Fibroblast of skin of abdomen (primary cell): Measurements from ENCODE around the gene SRP19. TPM values are rescaled to one million over a fixed set of nuclear protein-coding genes. Genes with fewer than 3 reads are reported as not detected.
"Not testable (repeated sequence)": the region's sequence is repeated elsewhere in the genome, so short reads cannot be mapped to it uniquely, and the experiment has no call there.

Experiments used
- DNase-seq: peaks from one replicate; pipeline ENCODE4 v3.0.0-alpha.2; 2013
- polyA plus RNA-seq, 2 experiments: library from polyadenylated mRNA; unstranded; fragments of 120-200 nt; gene quantifications; one replicate each; pipeline ENCODE4 v1.2.1, GENCODE V29; 2013; ENCODE audit not compliant: insufficient read length in 2 of 2

Gene SRP19
- 77.0 TPM for polyA plus RNA-seq (2013, experiment 1 of 2; ENCODE audit: insufficient read length)
- polyA plus RNA-seq (2013, experiment 2 of 2; ENCODE audit: insufficient read length): 74.8 TPM

DNA sequence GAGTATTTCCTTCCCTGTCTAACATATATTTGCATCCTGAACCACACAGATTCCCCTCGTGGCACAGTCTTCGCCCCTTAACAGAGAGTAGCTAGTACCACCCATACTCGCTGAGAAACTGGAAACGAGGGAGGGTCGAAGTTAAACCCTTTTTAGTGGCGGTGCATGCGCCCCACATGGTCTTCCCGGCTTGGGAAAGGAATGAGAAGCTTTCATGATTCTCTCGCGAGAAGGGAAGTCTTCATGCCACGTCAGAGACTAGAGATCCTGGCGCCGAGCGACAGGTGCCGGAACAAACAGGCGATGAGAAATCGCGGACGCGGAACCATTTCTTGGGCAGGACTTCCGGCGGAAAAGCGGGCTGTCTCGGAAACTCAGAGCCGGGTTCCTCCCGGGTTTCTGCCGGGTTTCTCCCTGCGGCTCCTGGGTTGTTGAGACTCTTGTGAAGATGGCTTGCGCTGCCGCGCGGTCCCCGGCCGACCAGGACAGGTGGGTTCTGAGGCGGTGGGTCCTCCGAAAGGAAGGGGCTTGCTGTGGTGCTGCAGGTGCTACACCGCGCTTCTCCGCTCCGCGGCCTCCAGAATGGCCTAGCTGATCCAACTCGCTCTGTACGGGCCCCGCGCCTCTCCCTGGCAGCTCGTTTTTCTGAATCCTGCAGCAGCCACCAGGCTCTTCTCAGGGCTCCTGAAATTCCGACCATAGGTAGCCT is at the start of gene SRP19:
Gene SRP19 (plus strand): TSS at position 359 of the 709 bp plus-strand sequence. CDS start 90 bp downstream, at position 449.
- DNase-seq: peak; percentile 98

DNA sequence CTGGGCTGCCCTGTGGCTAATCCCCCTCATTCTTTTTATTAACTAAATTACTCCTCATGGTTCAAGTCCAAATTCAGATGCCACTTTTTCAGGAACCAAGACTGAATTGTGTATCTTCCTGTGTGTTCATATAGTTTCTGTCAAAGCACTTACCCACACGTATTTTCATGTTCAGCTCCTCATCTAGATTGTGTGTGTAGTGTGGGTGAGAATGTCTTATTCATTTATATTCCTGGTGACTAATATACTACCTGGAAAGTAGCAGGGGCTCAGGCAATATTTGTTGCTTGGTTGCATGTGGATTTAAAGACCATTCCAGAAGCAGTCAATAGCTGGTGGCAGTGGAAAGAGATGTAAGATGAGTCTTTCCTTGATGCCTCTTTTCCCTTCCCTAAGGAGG is 48.5 kb upstream of the SRP19 start:
- DNase-seq: no peak

DNA sequence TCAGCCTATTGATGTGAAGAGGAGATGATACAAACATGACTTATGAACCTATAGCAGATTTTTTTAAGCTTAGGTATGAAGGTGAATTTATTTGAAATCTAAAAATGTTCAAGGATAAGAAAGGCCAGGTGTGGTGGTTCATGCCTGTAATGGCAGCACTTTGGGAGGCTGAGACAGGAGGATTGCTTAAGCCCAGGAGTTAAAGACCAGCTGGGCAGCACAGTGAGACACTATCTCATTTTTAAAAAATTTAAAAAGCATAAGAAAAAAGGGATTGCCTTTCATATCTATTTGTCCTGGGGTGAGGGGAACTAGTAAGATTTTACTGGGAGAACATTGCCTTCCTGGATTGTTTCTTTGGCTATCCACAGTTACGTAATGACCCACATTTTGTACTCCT is 40.8 kb upstream of the SRP19 start:
- no peak for DNase-seq

DNA sequence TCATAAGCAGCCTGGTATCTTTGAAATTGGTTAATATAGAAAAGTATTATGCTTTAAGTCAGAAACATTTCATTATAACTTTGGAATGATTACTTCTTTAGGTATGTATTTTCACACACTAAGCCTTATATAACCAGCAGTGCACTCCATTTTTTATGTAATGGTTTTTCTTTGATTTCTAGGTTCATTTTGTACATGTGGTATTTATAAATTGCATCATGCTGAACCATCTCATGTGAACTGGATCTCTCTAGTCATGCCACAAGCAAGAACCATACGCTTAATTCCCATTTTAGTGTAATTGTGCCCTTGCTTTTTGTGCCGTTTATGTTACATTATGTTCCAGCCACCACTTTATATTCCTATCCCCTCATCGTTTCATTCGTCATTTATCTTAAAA is 38.6 kb upstream of the SRP19 start:
- DNase-seq: peak; percentile 20

DNA sequence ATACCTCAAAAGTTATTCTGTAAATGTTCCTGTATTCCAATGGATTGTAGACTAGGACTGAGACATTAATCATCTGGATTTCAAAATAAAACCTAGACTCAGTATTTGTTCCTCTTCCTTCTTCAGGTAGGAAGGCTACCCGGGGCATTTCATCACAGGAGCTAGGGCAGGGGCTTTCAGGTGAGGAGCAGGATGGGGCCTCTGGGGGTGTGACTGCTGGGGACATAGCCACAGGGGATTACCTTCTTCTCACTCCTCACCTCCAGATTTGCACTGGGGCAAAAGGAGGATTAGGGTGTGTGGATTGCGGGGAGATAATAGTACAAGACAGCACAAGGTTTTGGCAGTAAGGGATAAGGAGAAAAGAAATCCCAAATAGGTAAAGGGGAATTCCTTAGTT is 37.9 kb upstream of the SRP19 start:
- DNase-seq: no peak

DNA sequence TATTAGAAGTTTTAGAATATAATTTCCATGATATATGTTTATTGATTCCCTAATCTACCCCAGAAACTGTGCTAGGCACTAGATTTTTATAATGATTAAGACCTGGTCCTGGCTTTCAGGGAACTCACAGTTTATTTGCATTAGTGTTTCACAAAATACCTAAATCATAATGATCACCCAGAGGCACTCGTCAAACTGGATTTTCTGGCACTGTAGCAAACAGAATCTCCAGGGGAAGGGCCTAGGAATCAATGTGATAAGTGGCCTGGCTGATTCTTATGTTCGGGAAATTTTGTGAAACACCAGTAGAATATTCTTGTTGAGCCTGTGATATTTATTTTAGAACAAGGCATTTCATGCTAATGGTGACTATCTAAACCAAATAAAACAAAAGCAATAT is 37.4 kb upstream of the SRP19 start:
- DNase-seq: no peak

DNA sequence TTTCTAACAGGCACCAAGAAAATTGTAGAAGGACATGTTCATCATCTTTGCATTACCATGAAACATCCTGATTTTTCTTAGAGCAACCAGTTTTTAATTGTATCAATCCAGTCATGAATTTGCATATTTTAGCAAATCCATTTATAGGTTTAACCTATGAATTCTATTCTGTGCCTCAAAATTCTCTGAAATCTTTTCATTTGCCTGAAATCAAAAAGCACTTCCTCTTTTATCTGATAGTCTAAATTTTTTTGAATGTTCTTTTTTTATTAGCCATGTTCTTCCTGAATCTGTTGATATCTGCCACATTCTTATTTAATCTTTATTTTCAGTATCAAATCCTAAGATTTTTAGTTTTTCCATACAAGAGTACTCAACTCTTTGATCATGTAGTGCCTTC is 36.9 kb upstream of the SRP19 start:
- DNase-seq: no peak

DNA sequence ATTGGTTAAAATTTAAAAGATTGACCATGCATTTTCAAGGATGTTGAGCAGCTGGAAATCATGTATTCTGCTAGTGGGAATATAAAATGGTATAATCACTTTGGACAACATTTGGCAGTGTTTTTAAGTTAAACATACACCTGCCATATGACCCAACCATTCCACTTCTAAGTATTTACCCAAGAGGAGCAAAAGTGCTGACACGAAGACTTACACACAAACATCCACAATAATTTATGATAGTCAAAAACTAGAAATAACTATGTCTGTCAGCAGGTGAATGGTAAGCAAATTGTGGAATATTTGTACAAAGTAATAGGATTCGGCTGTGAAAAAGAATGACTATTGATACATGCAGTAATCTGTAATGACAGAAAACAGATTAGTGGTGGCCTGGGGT is 30.7 kb upstream of the SRP19 start:
- DNase-seq: no peak

DNA sequence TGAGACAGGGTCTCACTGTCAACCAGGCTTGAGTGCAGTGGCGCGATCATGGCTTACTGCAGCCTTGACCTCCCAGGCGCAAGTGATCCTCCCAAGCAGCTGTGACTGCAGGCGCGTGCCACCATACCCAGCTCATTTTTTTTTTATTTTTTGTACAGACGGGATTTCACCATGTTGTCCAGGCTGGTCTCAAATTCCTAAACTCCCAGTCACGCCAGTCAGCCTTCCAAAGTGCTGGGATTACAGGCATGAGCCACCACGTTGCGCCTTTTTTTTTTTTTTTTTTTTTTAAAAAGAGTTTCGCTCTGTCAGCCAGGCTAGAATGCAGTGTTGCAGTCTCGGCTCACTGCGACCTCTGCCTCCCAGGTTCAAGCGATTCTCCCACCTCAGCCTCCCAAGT is 27.1 kb upstream of the SRP19 start:
- DNase-seq: no peak

DNA sequence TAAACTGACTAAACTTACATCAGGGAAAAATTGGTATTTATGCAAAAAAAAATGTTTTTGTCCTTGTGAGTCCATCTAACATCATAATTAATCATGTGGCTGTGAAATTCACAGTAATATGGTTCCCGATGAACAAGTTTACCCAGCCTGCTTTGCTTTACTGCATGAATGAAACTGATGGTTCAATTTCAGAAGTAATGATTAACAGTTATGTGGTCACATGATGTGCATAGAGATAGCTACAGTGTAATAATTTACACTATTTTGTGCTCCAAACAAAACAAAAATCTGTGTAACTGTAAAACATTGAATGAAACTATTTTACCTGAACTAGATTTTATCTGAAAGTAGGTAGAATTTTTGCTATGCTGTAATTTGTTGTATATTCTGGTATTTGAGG is 16.6 kb upstream of the SRP19 start:
- DNase-seq: no peak

DNA sequence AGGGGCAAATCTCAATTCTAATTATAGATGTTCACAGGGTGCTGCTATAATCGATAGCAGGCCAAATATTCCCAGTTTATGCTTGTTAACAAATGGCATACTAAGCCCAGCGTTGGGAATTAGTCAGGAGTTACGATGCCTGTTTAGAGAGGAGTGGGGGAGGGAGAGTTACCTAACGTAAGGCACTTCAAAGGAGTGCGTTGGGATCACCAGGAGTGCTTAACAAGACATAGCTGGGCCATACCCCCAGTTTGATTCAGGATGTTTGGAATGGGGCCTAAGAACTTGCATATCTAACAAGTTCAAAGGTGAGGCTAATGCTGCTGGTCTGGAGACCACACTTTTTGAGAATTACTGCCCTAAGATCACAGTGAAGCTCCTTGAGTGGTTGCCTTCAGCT is 14.5 kb upstream of the SRP19 start:
- no peak for DNase-seq

DNA sequence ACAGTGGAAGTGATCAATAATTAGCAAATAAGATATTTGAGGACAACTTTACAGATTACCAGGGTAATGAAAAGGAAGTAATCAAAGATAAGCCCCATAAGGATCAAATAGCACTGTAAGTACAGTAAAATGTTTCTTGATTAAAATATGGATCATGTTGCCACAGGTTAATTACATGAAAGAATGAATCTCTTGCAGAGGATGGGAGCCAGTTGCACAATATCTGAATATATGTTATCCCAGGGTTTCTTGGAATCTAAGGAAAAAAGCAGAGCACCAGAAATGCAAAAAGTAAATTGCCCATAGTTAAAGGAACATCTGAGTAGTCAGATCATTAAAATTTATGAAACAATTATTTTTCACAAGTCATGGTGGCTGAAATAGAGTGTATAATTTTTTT is 13.8 kb upstream of the SRP19 start:
- DNase-seq: no peak

DNA sequence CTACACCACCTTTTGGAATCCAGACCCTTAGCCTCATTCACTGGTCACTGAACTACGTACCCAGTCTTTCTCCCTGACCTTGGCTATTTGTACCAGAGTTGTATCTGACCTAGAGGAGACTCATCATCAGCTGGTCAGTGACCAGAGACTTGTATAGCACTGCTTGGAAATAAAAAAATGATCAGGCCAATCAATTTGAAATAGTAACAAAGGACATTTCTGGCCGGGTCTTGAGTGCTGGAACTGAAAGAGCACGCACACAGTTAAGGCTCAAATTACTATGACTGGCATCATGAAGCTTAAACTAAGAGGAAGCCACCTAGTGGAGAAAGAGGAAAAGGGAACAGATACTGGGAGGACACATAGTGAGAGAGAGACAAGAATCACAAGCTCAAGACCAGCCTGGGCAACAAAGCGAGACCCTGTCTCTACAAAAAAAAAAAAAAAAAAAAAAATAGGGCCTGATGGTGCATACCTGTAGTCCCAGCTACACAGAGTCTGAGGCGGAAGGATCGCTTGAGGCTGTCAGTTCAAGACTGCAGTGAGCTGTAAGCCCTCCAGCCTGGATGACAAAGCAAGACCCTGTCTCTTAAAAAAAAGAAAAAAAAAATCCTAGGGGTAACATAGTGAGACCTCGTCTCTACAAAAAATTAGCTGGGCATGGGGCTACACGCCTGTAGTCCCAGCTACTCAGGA is 12.8 kb upstream of the SRP19 start:
- DNase-seq: peak; percentile 66

DNA sequence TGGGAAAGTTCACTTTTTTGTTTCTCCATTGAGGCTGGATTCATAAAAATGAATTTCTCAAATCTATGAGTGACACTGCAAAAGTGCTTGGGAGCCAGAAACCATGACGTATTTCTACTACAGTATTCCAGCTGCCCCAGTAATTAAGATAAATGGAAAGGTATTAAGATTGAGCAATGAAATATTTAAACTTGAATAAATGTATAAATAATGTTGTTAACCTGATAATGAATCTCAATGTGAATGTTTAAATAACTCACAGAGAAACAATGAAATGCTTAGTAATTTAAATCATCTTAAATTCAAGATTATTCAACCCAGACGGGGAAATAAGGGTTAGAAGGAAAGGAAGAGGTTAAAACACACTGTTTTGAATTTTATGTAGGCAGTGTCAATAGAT is 11.2 kb upstream of the SRP19 start:
- DNase-seq: no peak

DNA sequence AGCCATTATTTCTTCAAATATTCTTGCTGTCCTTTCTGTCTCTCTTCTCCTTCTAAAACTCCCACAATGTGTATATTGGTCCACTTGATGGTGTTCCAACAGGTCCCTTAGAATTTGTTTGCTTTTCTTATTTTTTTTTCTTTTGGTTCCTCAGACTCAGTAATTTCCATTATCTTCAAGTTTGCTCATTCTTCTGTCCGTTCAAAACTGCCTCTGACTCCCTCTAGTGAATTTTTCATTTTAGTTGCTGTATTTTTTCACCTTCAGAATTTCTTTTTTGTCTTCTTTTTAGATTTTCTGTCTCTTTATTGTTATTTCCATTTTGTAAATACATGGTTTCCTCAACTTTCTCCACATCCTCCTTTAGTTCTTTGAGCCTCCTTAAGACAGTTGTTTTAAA is 6.4 kb upstream of the SRP19 start:
- no peak for DNase-seq

DNA sequence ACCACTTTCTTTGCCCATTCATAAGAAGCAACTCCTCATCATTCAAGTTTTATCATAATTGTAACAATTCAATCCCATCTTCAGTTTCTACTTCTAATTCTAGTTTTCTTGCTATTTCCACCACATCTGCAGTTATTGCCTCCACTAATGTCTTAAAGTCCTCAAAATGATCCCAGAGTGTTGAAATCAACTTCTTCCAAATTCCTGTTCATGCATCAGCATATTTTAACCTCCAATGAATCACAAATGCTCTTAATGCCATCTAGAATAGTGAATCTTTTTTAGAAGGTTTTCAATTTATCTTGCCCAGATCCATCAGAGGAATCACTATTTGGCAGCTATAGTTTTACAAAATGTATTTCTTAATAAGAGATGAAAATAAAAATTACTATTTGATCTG is 3.2 kb upstream of the SRP19 start:
- DNase-seq: peak; percentile 14

DNA sequence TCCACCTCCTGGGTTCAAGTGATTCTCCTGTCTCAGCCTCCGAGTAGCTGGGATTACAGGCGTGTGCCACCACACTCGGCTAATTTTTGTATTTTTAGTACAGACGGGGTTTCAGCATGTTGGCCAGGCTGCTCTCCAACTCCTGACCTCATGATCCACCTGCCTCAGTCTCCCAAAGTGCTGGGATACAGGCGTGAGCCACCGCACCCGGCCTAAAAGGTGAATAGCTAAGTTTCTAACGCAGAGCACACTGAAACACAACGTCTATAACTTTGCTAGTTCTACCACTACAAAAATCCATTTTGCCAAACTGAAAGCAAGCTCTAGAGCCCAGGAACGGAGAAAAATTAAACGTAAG is 537 bp upstream of the SRP19 start:
- not testable (repeated sequence) for DNase-seq

DNA sequence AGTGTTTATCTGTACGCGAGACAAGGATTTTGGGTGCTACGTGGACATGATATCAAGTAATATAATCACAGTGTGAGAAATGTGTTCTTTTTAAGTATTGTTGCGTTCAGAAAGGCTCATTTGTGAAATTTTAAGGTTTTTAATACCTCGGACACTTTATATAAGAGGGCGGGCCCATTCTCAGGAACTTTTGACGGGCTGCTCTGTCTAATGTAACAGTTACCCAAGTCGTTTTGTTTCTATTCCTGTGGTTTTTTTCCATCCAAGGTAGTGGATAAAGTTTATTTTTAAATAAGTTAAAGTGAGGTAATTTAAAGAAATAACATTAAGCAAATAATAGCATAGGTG is 525 bp downstream of the SRP19 start:
- no peak for DNase-seq

DNA sequence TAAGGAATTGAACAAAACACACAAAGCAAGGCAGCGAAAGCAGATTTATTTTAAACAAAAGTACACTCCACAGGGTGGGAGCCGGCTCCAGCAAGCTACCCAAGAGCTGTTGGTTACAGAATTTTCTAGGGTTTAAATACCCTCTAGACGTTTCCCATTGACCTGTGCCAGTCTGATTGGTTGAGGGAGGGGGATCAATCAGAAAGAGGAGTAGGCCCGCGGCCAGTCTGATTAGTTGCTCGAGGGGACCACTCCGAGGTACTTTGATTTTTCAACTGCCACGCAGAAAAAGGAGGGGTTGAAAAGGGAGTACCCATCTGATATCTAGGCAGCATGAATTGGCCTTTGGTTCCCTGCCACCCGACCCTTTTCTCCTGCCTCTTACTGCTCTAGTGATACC is 998 bp downstream of the SRP19 start:
- DNase-seq: no peak

DNA sequence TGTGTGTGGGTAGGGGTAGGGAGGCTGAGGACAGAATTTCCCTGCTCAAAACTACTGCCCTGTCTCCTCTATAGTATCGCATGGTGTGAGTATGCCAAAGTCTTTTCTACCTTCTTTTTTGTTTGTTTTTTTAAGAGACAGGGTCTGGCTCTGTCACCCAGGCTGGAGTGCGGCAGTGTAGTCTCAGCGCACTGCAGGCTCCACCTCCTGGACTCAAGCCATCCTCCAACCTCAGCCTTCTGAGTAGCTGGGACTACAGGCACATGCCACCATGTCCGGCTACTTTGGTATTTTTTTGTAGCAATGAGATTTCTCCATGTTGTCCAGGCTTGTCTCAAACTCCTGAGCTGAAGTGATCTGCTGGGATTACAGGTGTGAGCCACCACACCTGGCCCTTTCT is 2.5 kb downstream of the SRP19 start:
- no peak for DNase-seq

DNA sequence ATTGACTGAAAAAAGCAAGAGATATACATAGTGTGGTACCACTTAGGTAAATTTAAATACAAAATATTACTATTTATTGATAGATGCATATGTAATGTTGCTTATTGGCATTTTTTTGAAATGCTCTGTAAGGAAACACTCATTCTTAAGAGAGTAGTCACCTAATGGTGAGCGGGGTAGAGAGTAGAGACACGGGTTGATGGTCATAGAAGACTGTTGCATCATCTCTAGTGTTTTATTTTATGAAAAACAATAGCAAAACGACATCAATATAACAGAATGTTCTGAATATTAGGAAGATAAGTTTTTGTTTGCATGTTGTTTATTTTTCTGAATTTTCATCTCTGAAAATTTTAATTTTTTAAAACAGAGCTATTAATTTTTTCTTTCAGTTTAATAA is 4.0 kb downstream of the SRP19 start:
- no peak for DNase-seq

DNA sequence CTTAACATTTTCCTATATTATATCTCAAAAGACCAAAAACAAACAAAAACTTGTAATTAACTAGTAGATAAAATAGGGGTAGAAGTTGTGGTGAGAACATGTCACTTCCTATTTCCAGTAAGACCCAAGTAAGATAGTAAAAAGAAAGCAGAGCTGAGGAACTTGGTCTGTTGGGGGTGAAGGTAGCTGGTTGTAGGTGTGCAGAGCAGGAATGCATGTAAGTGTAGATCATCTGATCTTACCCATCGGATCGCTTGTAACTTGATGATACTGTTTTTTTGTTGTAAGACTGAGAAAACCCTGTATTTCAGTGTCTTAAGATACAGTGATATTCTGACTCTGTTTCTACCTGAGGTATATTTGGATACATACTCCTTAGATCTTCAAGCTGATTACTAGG is 5.7 kb downstream of the SRP19 start:
- DNase-seq: no peak

DNA sequence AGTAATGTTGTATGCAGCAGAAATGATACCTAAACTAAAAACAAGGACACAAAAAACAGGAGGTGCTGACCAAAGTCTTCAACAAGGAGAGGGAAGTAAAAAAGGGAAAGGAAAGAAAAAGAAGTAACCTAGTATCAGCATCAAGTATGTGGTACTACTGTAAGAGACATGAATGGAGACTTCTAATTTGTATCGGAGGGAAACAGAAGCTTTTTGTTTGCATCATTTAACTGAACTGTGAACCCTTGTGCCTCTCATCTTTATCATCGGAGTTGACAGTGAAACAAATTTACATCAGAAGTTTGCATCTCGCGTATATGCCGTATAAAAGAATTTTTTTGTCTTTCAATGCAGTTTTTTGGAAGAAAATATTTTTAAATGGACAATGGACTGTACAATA is 6.3 kb downstream of the SRP19 start:
- no peak for DNase-seq

DNA sequence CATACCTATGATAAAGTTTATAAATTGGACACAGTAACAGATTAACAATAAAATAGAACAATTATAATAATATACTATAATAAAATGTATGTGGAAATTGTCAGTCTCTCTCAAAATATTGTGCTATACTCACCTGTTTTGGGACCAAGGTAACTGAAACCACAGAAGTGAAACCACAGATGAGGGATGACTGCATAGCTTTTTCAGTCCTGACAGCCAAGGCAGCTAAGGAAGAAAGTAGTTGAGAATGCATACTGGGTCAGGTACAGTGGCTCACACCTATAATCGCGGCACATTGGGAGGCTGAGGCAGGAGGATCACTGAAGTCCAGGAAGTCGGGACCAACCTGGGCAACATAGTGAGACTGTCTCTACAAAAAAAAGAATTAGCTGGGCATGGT is 8.9 kb downstream of the SRP19 start:
- DNase-seq: no peak

DNA sequence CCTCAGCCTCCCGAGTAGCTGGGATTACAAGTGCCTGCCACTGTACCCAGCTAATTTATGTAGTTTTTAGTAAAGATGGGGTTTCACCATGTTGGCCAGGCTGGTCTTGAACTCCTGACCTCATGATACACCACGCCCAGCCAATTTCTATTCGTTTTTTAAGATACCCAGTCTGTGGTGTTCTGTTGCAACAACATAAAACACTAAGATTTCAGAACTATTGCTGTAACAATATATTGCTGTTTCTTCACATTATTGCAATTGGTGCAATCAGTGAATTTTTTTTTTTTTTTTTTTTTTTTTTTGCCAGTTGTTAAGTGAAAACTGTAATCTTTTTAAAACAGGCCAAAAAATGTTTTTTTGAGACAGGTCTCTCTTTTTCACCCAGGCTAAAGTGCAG is 9.9 kb downstream of the SRP19 start:
- DNase-seq: no peak
